Skeletal muscle satellite cell (primary cell): Measurements from ENCODE around the gene CEBPA.
"Not testable (repeated sequence)": the region's sequence is repeated elsewhere in the genome, so short reads cannot be mapped to it uniquely, and the experiment has no call there.

ENCODE experiments used
- H3K27me3 ChIP-seq: 2 replicates; pipeline ENCODE4 v1.7.0; 2013; ENCODE audit warnings: low read length; ENCODE audit not compliant: control insufficient read depth, insufficient read depth
- H3K36me3 ChIP-seq: 2 replicates; pipeline ENCODE4 v1.7.0; 2013; ENCODE audit warnings: mild to moderate bottlenecking, control low read depth, low read length; ENCODE audit not compliant: insufficient read depth
- H3K4me1 ChIP-seq: 2 replicates; pipeline ENCODE4 v1.7.0; 2013; ENCODE audit warnings: low read length; ENCODE audit not compliant: control insufficient read depth, insufficient read depth
- H3K4me2 ChIP-seq: 2 replicates; pipeline ENCODE4 v1.7.0; 2013; ENCODE audit warnings: mild to moderate bottlenecking, low read length
- H3K4me3 ChIP-seq: 2 replicates; pipeline ENCODE4 v1.7.0; 2013; ENCODE audit warnings: low read length
- H3K9ac ChIP-seq: 2 replicates; pipeline ENCODE4 v1.7.0; 2013; ENCODE audit warnings: mild to moderate bottlenecking, low read depth, low read length, moderate library complexity
- H3K9me3 ChIP-seq: replicated peaks from 2 replicates; pipeline ENCODE4 v1.7.0; 2013; ENCODE audit warnings: mild to moderate bottlenecking, control low read depth, low read length

Gene CEBPA

GRCh38 chr19:33298146-33298911, 4.0 kb downstream of the CEBPA start:
- H3K27me3 ChIP-seq, result peaks cover 54% of the 10 kb centered on the region
- H3K4me3 ChIP-seq, result no peak overlapping the region
- H3K4me1 ChIP-seq, result peaks cover 9% of the 10 kb centered on the region
- no peak overlapping the region for H3K9ac ChIP-seq
- H3K4me2 ChIP-seq, result no peak overlapping the region
- no peaks in the 10 kb centered on the region for H3K9me3 ChIP-seq
- H3K36me3 ChIP-seq, result no peaks in the 10 kb centered on the region

GRCh38 chr19:33297401-33298145, 4.8 kb downstream of the CEBPA start:
- Histone ChIP-seq H3K27me3 (peaks cover 51% of the 10 kb centered on the region), H3K4me2 (no peak overlapping the region), H3K4me3 (no peak overlapping the region), H3K4me1 (peaks cover 15% of the 10 kb centered on the region), H3K9ac (no peak overlapping the region), H3K9me3 (no peaks in the 10 kb centered on the region), H3K36me3 (no peaks in the 10 kb centered on the region)

GRCh38 chr19:33296488-33296971, 5.8 kb downstream of the CEBPA start:
- Histone ChIP-seq H3K36me3 (no peaks in the 10 kb centered on the region), H3K4me1 (peaks cover 22% of the 10 kb centered on the region), H3K9ac (no peak overlapping the region), H3K4me3 (no peak overlapping the region), H3K4me2 (no peak overlapping the region), H3K9me3 (no peaks in the 10 kb centered on the region), H3K27me3 (peaks cover 45% of the 10 kb centered on the region)

- no peak overlapping the region for H3K4me3 ChIP-seq
- H3K4me2 ChIP-seq, result no peak overlapping the region
- H3K4me1 ChIP-seq, result peaks cover 22% of the 10 kb centered on the region
- peaks cover 38% of the 10 kb centered on the region for H3K27me3 ChIP-seq
- H3K36me3 ChIP-seq, result no peaks in the 10 kb centered on the region
- H3K9ac ChIP-seq, result no peak overlapping the region
- no peaks in the 10 kb centered on the region for H3K9me3 ChIP-seq
Observed at GRCh38 chr19:33295621-33296487, 6.5 kb downstream of the CEBPA start.

GRCh38 chr19:33295046-33295445, 7.3 kb downstream of the CEBPA start:
- H3K9me3 ChIP-seq, H3K9ac ChIP-seq, H3K36me3 ChIP-seq, H3K4me2 ChIP-seq, H3K4me3 ChIP-seq: not testable (repeated sequence)
- Histone ChIP-seq H3K4me1 (peaks cover 22% of the 10 kb centered on the region), H3K27me3 (peaks cover 30% of the 10 kb centered on the region)

- Histone ChIP-seq H3K9me3 (no peaks in the 10 kb centered on the region), H3K4me3 (no peak overlapping the region), H3K9ac (no peak overlapping the region), H3K4me2 (peak overlapping the region; percentile 70), H3K36me3 (no peaks in the 10 kb centered on the region), H3K4me1 (peaks cover 22% of the 10 kb centered on the region), H3K27me3 (peaks cover 29% of the 10 kb centered on the region)
Observed at GRCh38 chr19:33294058-33294798, 8.1 kb downstream of the CEBPA start.

- Histone ChIP-seq H3K27me3 (peaks cover 28% of the 10 kb centered on the region), H3K9ac (peak overlapping the region; percentile 61), H3K4me1 (peaks cover 22% of the 10 kb centered on the region), H3K9me3 (no peaks in the 10 kb centered on the region), H3K4me3 (peak overlapping the region; percentile 42), H3K4me2 (peak overlapping the region; percentile 72), H3K36me3 (no peaks in the 10 kb centered on the region)
Observed at GRCh38 chr19:33293255-33294057, 8.9 kb downstream of the CEBPA start.

- Histone ChIP-seq H3K9ac (peak overlapping the region; percentile 61), H3K36me3 (no peaks in the 10 kb centered on the region)
Observed at GRCh38 chr19:33292595-33293254, 9.6 kb downstream of the CEBPA start.

GRCh38 chr19:33291623-33292534, 10.5 kb downstream of the CEBPA start:
- Histone ChIP-seq H3K4me2 (peak overlapping the region; percentile 72), H3K27me3 (peaks cover 15% of the 10 kb centered on the region), H3K9ac (no peak overlapping the region), H3K4me1 (peaks cover 22% of the 10 kb centered on the region), H3K4me3 (no peak overlapping the region), H3K36me3 (no peaks in the 10 kb centered on the region), H3K9me3 (no peaks in the 10 kb centered on the region)

More at GRCh38 chr19:33292595-33293254, 9.6 kb downstream of the CEBPA start:
- H3K4me2 ChIP-seq, result peak overlapping the region; percentile 72
- H3K9me3 ChIP-seq, result no peaks in the 10 kb centered on the region
- H3K4me3 ChIP-seq, result peak overlapping the region; percentile 42
- peaks cover 22% of the 10 kb centered on the region for H3K4me1 ChIP-seq
- H3K27me3 ChIP-seq, result peaks cover 23% of the 10 kb centered on the region
